HG02870 (cell line): ENCODE measurements around the gene USE1.

Source experiments
- ATAC-seq: cut with Tn5 transposase; IDR thresholded peaks from one replicate; pipeline ENCODE4 v1.9.1; 2021; ENCODE audit warnings: mild to moderate bottlenecking, moderate library complexity; ENCODE audit not compliant: unreplicated experiment

USE1 gene

DNA sequence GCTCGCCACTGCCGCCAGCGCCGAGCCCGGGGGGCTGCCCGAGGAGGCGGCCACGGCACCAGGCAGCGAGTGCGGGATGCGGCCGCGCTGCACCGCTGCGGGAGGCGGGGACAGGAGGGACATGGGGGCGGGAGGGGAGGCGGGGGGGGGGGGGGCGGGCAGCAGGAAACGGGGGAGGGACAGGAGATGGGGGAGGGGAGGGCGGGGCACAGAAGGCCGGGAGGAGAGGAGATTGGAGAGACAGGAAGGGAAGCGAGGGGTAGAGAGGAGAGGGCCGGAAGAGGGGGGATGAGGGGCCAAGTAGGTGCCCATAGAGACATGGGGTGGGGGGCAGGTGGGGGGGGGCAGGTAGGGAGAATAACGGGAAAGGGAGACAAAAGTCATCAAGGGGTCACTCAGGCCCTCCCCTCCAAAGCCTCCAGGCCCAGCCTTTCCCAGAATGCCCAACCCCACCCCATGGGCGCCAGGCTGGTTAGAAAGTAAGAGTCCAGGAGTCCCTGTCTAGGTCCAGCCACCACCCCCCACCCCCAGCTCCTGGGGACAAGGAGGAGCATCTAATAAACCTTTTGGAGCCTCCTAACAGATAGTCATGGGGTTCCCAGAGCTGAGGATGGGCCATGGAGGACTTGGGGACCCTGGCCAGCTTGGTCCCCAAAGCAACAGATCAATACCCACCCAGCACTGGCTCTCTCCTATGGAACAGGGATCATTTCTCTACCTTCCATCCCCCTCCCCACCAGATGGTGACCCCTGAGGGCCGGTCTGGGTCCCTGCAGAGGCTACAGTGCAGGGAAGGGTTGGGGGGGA, 21.0 kb downstream of the USE1 start:
- ATAC-seq = no peak

- no peak for ATAC-seq
Measured at GRCh38 chr19:17236811-17237543, 21.8 kb downstream of the USE1 start.

- ATAC-seq = no peak
Measured at GRCh38 chr19:17237747-17238706, 22.9 kb downstream of the USE1 start.

DNA sequence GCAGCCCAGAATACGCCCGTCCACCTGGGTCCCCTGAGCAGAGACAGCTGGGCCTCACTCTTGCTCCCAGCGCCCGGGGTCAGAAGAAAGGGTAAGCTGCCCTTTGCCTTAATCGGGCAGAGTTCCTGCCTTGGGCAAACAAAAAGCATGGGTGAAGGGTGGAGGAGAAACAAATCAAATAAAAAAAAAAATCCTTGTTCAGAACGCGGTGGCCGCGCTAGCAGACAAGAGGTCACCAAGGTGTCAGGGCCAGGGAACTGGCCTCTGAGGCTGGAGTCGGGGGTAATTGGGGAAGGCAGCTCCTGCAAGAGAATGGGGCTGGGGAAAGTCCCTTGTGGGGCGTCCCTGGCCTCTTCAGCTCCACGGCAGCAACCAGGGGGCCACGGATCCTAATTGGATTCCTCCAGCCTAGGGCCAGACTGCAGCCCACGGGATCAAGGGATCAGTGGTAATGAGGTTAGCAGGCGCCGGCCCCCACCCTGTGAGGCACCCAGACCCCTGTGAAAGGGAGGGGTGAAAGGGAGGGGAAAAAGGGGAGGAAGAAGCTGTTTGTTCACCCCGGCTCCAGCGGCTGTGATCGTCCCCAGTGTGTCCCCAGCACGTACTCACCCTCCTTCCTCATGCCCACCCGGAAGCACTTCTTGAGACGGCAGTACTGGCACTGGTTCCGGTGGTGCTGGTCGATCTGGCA, 25.1 kb downstream of the USE1 start:
- ATAC-seq = no peak

GRCh38 chr19:17240826-17241399, 25.8 kb downstream of the USE1 start:
- no peak for ATAC-seq

DNA sequence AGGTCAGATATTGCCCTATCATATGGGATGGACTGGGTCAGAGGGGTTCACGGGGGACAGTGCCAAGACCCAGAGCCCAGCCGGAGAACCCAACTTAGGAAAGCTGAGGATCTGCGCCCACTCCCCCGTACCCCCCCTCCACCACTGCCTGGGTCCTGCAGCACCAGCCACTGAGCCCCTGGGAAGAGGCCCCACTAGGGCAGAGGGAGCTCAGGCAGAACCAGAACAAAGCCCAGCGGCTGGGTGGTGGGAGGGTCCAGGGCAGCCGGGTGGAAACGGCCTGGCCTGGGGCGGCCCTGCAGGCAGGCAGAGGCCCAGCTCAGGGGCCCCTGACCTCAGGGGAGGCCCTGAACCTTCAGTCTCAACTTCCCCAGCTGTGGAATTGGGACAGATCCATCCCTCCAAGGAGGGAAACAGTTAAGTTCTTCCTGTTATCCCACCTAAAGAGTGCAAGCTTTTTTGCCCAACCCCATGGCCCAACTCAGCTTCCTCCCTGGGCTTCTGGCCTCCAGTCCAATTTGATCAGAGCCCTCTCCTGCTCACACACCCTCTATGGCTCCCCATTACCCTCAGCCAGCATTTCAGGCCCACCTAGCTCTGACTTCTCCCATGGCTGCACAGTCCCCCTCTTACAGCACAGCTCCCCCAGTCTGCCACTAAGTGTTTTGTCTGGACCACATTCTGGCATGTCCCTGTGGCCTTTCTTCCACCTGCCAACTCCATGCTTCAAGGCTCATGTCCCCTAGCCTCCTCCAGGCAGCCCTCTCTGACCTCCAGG, 27.5 kb downstream of the USE1 start:
- no peak for ATAC-seq

DNA sequence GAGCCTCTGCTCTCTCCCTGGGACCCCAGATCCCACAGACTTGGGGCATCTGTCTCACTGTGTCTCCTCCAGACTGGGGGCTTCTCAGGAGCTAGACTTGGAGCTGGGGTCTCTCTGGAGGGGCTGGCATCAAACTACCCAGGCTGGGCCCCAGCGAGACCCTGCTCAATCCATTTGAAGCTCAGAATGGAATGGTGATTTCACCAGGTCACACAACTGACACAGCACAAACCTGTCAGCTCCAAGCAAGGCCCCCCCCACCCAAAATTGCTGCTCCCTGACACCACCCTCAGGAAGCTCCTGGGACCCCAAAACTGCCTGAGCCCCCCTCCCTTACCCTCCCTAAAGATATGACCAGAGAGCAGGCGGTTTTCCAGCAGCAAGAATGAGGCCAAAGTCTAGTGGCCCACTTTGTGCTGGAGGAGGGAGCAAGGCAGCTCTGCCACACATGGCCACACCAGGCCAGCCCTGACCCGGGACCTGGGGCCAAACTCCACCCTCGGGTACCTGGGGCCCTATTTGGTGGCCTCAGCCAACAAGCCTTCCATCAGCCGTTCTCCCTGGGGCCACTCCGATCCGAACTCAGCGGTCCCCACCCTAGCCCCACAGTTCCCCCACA, 28.2 kb downstream of the USE1 start:
- no peak for ATAC-seq

DNA sequence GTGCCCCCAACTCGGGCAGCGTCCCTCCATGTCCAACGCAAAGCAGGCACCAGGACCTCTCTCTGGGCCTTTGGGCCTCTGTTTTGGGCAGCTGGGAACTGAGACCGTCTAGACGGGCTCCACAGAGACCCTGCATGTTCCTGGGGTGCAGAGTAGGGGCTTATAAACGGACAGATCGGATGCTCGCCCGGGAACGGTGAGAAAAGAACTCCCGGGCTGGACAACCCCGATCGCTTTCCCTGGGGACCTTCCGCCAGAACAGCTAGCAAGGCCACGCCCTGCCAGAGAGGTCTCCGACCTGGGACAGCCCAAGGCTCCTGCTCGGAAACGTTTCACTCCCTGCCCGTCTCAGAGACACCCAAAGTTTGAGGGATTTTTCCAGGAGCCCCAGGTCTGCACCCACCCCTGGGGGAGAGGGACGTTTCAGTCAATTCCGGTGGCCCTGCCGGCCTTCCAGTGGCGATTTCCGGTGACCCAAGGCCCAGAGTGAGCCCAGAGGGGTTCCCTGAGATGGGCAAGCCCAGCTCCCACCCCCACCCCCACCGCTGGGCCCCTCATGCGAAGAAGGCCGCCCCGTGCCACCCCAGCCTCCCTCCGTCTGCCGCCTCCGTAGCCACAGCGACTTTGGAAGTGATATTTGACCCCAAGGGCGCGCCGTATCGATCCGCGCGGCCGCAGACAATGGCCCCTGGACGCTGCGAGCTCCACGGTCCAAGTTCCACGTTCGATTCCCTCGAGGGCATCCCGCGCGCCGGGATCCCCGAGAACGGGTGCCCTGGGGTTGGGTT, 28.9 kb downstream of the USE1 start:
- ATAC-seq = no peak

DNA sequence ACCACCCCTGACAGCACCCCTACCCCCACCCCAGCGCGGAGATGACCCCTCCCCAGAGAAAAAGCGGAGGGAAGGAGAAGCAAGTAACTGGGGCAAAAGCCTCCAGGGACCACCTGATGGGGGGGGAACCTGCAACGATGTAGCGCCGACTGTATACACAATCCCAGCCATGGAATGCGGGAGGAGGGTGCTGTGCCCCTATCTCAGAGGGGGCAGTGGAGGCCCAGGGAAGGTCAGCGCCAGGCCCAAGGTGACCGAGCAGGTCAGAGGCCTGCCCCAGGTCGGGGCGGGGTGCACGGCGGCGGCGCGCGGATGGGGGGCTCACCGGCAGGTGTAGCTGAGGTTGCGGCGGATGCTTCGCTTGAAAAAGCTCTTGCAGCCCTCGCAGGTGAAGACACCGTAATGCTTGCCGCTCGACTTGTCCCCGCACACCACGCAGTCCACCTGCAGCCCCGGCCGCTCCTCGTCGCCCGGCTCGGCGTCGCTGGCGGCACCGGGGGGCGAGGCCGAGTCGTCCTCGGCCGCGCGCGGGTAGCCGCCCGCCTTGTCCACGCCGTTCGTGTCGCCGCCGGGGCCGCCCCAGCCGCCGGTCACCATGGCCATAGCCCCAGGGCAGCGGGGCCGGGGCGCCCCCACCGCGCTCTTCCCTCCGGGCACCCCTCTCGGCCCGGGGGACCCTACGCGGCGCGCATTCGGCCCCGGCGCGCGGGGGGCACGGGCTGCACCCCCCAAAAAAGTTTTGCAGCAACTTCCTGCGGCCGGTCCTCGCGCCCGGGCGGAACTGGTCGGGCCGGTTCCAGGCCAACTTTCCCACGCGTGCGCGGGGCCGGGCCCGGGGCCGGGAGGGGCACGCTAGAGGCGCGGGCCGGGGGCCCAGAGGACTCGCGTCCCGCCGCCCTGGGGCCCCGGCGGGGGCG, 29.7 kb downstream of the USE1 start:
- no peak for ATAC-seq

DNA sequence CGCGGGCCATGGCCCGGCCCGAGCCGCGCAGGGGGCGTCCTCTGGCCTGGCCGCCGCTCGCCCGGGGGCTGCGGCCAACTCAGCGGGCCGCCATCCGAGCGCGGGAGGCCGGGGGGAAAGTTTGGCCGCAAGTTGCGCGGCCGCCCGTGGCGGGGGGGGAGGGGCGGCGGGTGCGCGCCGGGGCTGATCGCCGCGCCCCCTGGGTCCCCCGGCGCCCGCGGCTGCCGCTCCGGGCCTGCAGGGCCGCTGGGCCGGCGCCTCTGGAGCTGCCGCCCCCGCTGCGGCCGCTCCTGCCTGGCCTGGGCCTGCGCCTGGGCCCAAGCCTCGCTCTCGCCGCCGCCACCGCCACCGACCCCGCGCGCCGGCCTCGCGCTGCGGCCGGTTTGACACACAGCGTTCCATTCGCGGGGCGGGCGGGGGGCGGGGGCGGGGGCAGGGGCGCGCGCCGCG, 30.4 kb downstream of the USE1 start, which contains the start of gene NR2F6:
Gene NR2F6, minus strand, starts transcription at position 385 of the 450 bp plus-strand sequence. CDS start 699 bp downstream, outside the sequence.
- peak; percentile 6 for ATAC-seq

GRCh38 chr19:17246681-17247425, 31.7 kb downstream of the USE1 start:
- ATAC-seq = no peak

GRCh38 chr19:17248011-17248776, 33.0 kb downstream of the USE1 start:
- ATAC-seq = no peak

- ATAC-seq = no peak
Measured at GRCh38 chr19:17249887-17250548, 34.9 kb downstream of the USE1 start.

- ATAC-seq = no peak
Measured at GRCh38 chr19:17254636-17255035, 39.5 kb downstream of the USE1 start.

- no peak for ATAC-seq
Measured at GRCh38 chr19:17255150-17255621, 40.0 kb downstream of the USE1 start.
